ENCODE measurements around the gene PRR14. TPM values are rescaled to one million over a fixed set of nuclear protein-coding genes. Genes with fewer than 3 reads are reported as not detected.

The PRR14 gene
- total and polyA plus RNA-seq, 2 of the 4 experiments (the other 2 are of a cell fraction), result 1.4 to 11.9 TPM

- BruUV-seq (replicated peaks), result no TSS peak
Measured at GRCh38 chr16:30665830-30666190, 15.1 kb downstream of the PRR14 start.

More at GRCh38 chr16:30665830-30666190, 15.1 kb downstream of the PRR14 start:
- Histone ChIP-seq H3K56ac (ENCODE audit: extremely low read depth, insufficient read depth, low read length) (no peak overlapping the region), H3K9me1 (ENCODE audit: insufficient read depth, low read length) (peaks cover 10% of the 10 kb centered on the region; the same call in 1 of the 2 replicates), H4K5ac (ENCODE audit: low read depth, low read length) (no peak overlapping the region), H3K9me3 (ENCODE audit: control insufficient read depth, insufficient read depth, low read length) (no peaks in the 10 kb centered on the region), H2BK20ac (ENCODE audit: low read depth, low read length) (no peak overlapping the region), H2BK5ac (ENCODE audit: low read depth, low read length, poor library complexity, severe bottlenecking) (no peak overlapping the region), H4K8ac (ENCODE audit: low read depth in 2 of 2, low read length in 2 of 2) (no peak overlapping the region), H4K20me1 (ENCODE audit: insufficient read depth, low read length) (peaks cover 48% of the 10 kb centered on the region), H2AK9ac (replicated peaks; ENCODE audit: low read depth, low read length, poor library complexity) (no peak overlapping the region), H3K18ac (ENCODE audit: low read depth, low read length) (no peak overlapping the region), H3K4me3 (ENCODE audit: insufficient read depth, low read depth, low read length) (no peak overlapping the region), H3K14ac (replicated peaks; ENCODE audit: low read depth, low read length) (no peak overlapping the region), H2BK15ac (ENCODE audit: low read depth, low read length) (no peak overlapping the region), H2BK120ac (ENCODE audit: low read depth, low read length) (no peak overlapping the region), H3K27ac (ENCODE audit: insufficient read depth, low read length) (no peak overlapping the region), H3K9ac (ENCODE audit: low read depth, low read length) (no peak overlapping the region), H3K23ac (ENCODE audit: low read depth, low read length) (no peak overlapping the region), H3K79me1 (ENCODE audit: low read depth in 1 of 2, low read length in 2 of 2) (peaks cover 41 to 60% of the 10 kb centered on the region in 2 experiments), H4K91ac (ENCODE audit: insufficient read depth, low read depth, low read length) (no peak overlapping the region), H3K27me3 (ENCODE audit: control insufficient read depth, insufficient read depth, low read length) (no peaks in the 10 kb centered on the region), H2AK5ac (ENCODE audit: low read depth, low read length) (no peak overlapping the region), H3K4me1 (ENCODE audit: control insufficient read depth, insufficient read depth, low read length) (peaks cover 4% of the 10 kb centered on the region; the same call in 1 of the 2 replicates), H3K4ac (ENCODE audit: low read depth, low read length) (no peak overlapping the region), H3K4me2 (ENCODE audit: low read depth, low read length) (no peak overlapping the region), H3K36me3 (ENCODE audit: control insufficient read depth, insufficient read depth, low read length) (peaks cover 92% of the 10 kb centered on the region), H2AFZ (replicated peaks; ENCODE audit: low read length, poor library complexity) (no peak overlapping the region)
- ATAC-seq (ENCODE audit: low read depth), result no peak
- intact Hi-C loops (cut with micrococcal nuclease) (no loop called here), in situ Hi-C loops (cut with MboI; ENCODE audit: low sequenced_read_pairs) (no loop called here), dilution Hi-C loops (cut with HindIII; ENCODE audit: low sequenced_read_pairs, unreplicated experiment) (no loop called here)
- ChIA-PET POLR2A (ENCODE audit: unreplicated experiment) (no interaction called here), CTCF (interaction anchor here (1.0 kb wide), 1 partner anchor 28 kb away, joined by 3 read pairs; no protein-coding TSS in a partner anchor)
- TF ChIP-seq POLR2A (IDR thresholded peaks at IDR 0.05; ENCODE audit: low read depth, low read length) (no peak), CHD1 (IDR thresholded peaks at IDR 0.05; ENCODE audit: low read depth, low read length) (no peak), FOS (IDR thresholded peaks at IDR 0.05; ENCODE audit: low read depth, low read length) (no peak), CTCF (conservative IDR thresholded peaks at IDR 0.05; ENCODE audit: low read depth, low read length) (no peak), MXI1 (IDR thresholded peaks at IDR 0.05; ENCODE audit: borderline replicate concordance, low read depth, low read length) (no peak), SMC3 (IDR thresholded peaks at IDR 0.05; ENCODE audit: low read depth, low read length) (no peak), ELK1 (IDR thresholded peaks at IDR 0.05; ENCODE audit: borderline replicate concordance, low read depth, low read length) (no peak), MAFK (IDR thresholded peaks at IDR 0.05; ENCODE audit: low read depth, low read length) (no peak), RAD21 (IDR thresholded peaks at IDR 0.05; ENCODE audit: low read length) (no peak), MAZ (IDR thresholded peaks at IDR 0.05; ENCODE audit: borderline replicate concordance, low read depth, low read length) (no peak), USF2 (IDR thresholded peaks at IDR 0.05; ENCODE audit: low read depth, low read length) (no peak), BHLHE40 (IDR thresholded peaks at IDR 0.05; ENCODE audit: low read depth, low read length) (no peak), RCOR1 (IDR thresholded peaks at IDR 0.05; ENCODE audit: insufficient replicate concordance, low read length) (no peak), NFE2L2 (IDR thresholded peaks at IDR 0.05; ENCODE audit: low read depth, low read length) (no peak), CEBPB (IDR thresholded peaks at IDR 0.05; ENCODE audit: low read depth, low read length) (no peak), RFX5 (IDR thresholded peaks at IDR 0.05; ENCODE audit: low read depth, low read length) (no peak)
- DNase-seq, result no peak
- WGBS, 2 experiments (ENCODE audit: extremely low coverage in 2 of 2, insufficient read length in 1 of 2), result no CpG with 5 or more reads among the region's 4 CpGs
